GM12878 (cell line): ENCODE data around the gene SYT1. TPM values are rescaled to one million over a fixed set of nuclear protein-coding genes. Genes with fewer than 3 reads are reported as not detected.

Source experiments
- ATAC-seq: fragments of 200-7000 bp; cut with Tn5 transposase; 3 replicates; pipeline ENCODE4 v1.9.1; 2020; ENCODE audit warnings: mild to moderate bottlenecking, moderate library complexity
- BruUV-seq: library from RNA; stranded (reverse); fragments of 400-500 nt; replicated peaks from 2 replicates; lab custom pipeline; 2021; lab: Mats Ljungman, UMichigan
- CTCF ChIA-PET: fragments of 300-600 bp; sonication (Branson Sonifier 250); formaldehyde crosslinking; extraction: SDS; loops from one replicate; lab custom pipeline; 2021; ENCODE audit warnings: inconsistent platforms; lab: Yijun Ruan, JAX
- POLR2A ChIA-PET: fragments of 350-600 bp; formaldehyde crosslinking; extraction: SDS; loops from one replicate; lab custom pipeline; 2021; ENCODE audit warnings: inconsistent platforms; lab: Charles Lee
- RAD21 ChIA-PET: fragments of 300-600 bp; sonication (Branson Sonifier 250); formaldehyde crosslinking; loops from one replicate; lab custom pipeline; 2023; ENCODE audit warnings: antibody characterized with exemption; ENCODE audit not compliant: unreplicated experiment; lab: Charles Lee
- SMC1A ChIA-PET: fragments of 300-600 bp; sonication (Branson Sonifier 250); formaldehyde crosslinking; loops from one replicate; lab custom pipeline; 2023; ENCODE audit not compliant: unreplicated experiment, uncharacterized antibody; lab: Charles Lee
- DNase-seq: peaks from one replicate; pipeline ENCODE4 v3.0.0-alpha.2; 2011; ENCODE audit warnings: low read depth, low spot score
- FAIRE-seq: peaks from 3 replicates; lab custom pipeline; 2011; peaks lifted over from hg19 to GRCh38; lab: Jason Lieb, UNC
- H2AFZ ChIP-seq: 2 replicates; pipeline ENCODE4 v1.6.0; 2011; ENCODE audit warnings: low read depth, low read length, control low read depth; ENCODE audit not compliant: control insufficient read depth
- H3K27ac ChIP-seq: 2 replicates; pipeline ENCODE4 v1.5.1; 2011; ENCODE audit warnings: control low read depth; ENCODE audit not compliant: control insufficient read depth, insufficient read depth
- H3K27me3 ChIP-seq, 2 experiments: replicated peaks in 1 of 2; 2 replicates each; pipeline versions ENCODE4 v1.6.0 to v1.6.1; 2011; ENCODE audit warnings: low read length in 1 of 2; ENCODE audit not compliant: control insufficient read depth in 2 of 2, insufficient read depth in 2 of 2
- H3K36me3 ChIP-seq, 2 experiments: 2 replicates each; pipeline ENCODE4 v1.5.1; 2011; ENCODE audit warnings: low read length in 1 of 2; ENCODE audit not compliant: control insufficient read depth in 2 of 2, insufficient read depth in 2 of 2
- H3K4me1 ChIP-seq: 2 replicates; pipeline ENCODE4 v1.6.1; 2011; ENCODE audit warnings: mild to moderate bottlenecking, low read length, moderate library complexity, mixed read lengths; ENCODE audit not compliant: control insufficient read depth, insufficient read depth
- H3K4me2 ChIP-seq: 2 replicates; pipeline ENCODE4 v1.6.0; 2011; ENCODE audit warnings: control low read depth; ENCODE audit not compliant: control insufficient read depth, insufficient read depth
- H3K4me3 ChIP-seq: fragments of 200-600 bp; sonication (generic); 2 replicates; pipeline ENCODE4 v1.5.1; 2016
- H3K79me2 ChIP-seq: 2 replicates; pipeline ENCODE4 v1.6.0; 2011; ENCODE audit warnings: low read length; ENCODE audit not compliant: control insufficient read depth, insufficient read depth
- H3K9ac ChIP-seq: 2 replicates; pipeline ENCODE4 v1.8.0; 2011; ENCODE audit warnings: low read length, control low read depth, mixed read lengths; ENCODE audit not compliant: control insufficient read depth, insufficient read depth
- H3K9me3 ChIP-seq: replicated peaks from 3 replicates; pipeline ENCODE4 v1.5.1; 2011; ENCODE audit warnings: mild to moderate bottlenecking, low read length; ENCODE audit not compliant: control insufficient read depth, insufficient read depth
- H4K20me1 ChIP-seq: 2 replicates; pipeline ENCODE4 v1.6.0; 2011; ENCODE audit not compliant: control insufficient read depth, insufficient read depth
- BCL11A ChIP-seq: IDR thresholded peaks from 2 replicates; pipeline ENCODE4 v1.6.1; 2011; ENCODE audit warnings: low read depth, low read length
- BMI1 ChIP-seq: fragments of 450-650 bp; IDR thresholded peaks from 2 replicates; pipeline ENCODE4 v1.6.1; 2016; ENCODE audit warnings: mild to moderate bottlenecking, moderate library complexity, borderline replicate concordance
- CBFB ChIP-seq: IDR thresholded peaks from 2 replicates; pipeline ENCODE4 v1.6.1; 2016; ENCODE audit warnings: antibody characterized with exemption, low read depth
- CBX5 ChIP-seq: sonication (generic); IDR thresholded peaks from 2 replicates; pipeline ENCODE4 v1.6.1; 2016; ENCODE audit warnings: low read depth, moderate library complexity, mild to moderate bottlenecking, inconsistent platforms
- JUND ChIP-seq: IDR thresholded peaks from 2 replicates; pipeline ENCODE4 v1.6.1; 2012; ENCODE audit warnings: low read depth, mild to moderate bottlenecking, low read length, improper control_type of control experiment, moderate library complexity
- KLF5 ChIP-seq: fragments of 450-650 bp; IDR thresholded peaks from 2 replicates; pipeline ENCODE4 v1.6.1; 2014; ENCODE audit warnings: mild to moderate bottlenecking; ENCODE audit not compliant: partially characterized antibody
- ZNF622 ChIP-seq: fragments of 450-650 bp; IDR thresholded peaks from 2 replicates; pipeline ENCODE4 v1.6.1; 2017; ENCODE audit warnings: mild to moderate bottlenecking, inconsistent platforms
- WGBS: methylation state at CpG from one replicate; pipeline ENCODE4 v1.1.6; 2016; ENCODE audit warnings: low lambda C conversion rate; ENCODE audit not compliant: insufficient replicate concordance, insufficient coverage; ENCODE audit errors: missing lambda C conversion rate; 5-methylcytosine and 5-hydroxymethylcytosine counted together
- in situ Hi-C: fragments of 300-500 bp; cut with MboI; formaldehyde crosslinking; loops from 9 replicates; pipeline ENCODE4 v1.14.3; 2018; ENCODE audit warnings: mixed read lengths
- intact Hi-C: fragments of 100-400 bp; cut with micrococcal nuclease; formaldehyde crosslinking; loops from one replicate; pipeline ENCODE4 v1.14.2; 2022; ENCODE audit not compliant: unreplicated experiment
- polyA plus RNA-seq, 11 experiments: library from polyadenylated mRNA; depleted of rRNA in 4 of 11; unstranded in 6 of 11; stranded (reverse) in 5 of 11; fragments of >200 nt; fragmentation: Nextera tagmentation in 4 of 11; fragmentation: Illumina TruSeq in 1 of 11; extraction: Ambion mirVana in 4 of 11; extraction: Trizol in 1 of 11; gene quantifications; 1 replicate in 1 of 11; 2 replicates in 10 of 11; pipeline versions ENCODE4 v1.2.1 to v1.2.3, GENCODE V29; 2011 to 2016; ENCODE audit warnings: inconsistent platforms in 2 of 11, missing spikeins in 2 of 11, low read depth in 1 of 11
- total RNA-seq, 4 experiments: library from RNA; depleted of rRNA in 3 of 4; stranded (reverse); fragments of >200 nt in 3 of 4; fragmentation: Illumina TruSeq in 1 of 4; extraction: Trizol in 1 of 4; gene quantifications; 2 replicates each; pipeline versions ENCODE4 v1.2.1 to v1.2.3, GENCODE V29; 2013 to 2021
- TF ChIP-seq, protein P1 (sequence below): IDR thresholded peaks from 2 replicates; pipeline ENCODE4 v1.6.1; 2012; ENCODE audit warnings: improper control_type of control experiment, low read depth, low read length; ENCODE audit not compliant: insufficient replicate concordance
- TF ChIP-seq, protein P2 (sequence below): IDR thresholded peaks from 2 replicates; pipeline ENCODE4 v1.6.1; 2012; ENCODE audit warnings: low read length, inconsistent platforms
- TF ChIP-seq, protein P3 (sequence below): IDR thresholded peaks from 2 replicates; pipeline ENCODE4 v1.6.1; 2011; ENCODE audit warnings: low read depth, low read length, improper control_type of control experiment, borderline replicate concordance
- TF ChIP-seq, protein P4 (sequence below): fragments of 450-650 bp; IDR thresholded peaks from 2 replicates; pipeline ENCODE4 v1.6.1; 2017; ENCODE audit warnings: mild to moderate bottlenecking, moderate library complexity

SYT1 gene
- total and polyA plus RNA-seq, 10 of the 15 experiments (the other 5 are each of a cell fraction or from before 2014, with no cell fraction given) = 0.10 to 0.28 TPM; not detected in 8

DNA sequence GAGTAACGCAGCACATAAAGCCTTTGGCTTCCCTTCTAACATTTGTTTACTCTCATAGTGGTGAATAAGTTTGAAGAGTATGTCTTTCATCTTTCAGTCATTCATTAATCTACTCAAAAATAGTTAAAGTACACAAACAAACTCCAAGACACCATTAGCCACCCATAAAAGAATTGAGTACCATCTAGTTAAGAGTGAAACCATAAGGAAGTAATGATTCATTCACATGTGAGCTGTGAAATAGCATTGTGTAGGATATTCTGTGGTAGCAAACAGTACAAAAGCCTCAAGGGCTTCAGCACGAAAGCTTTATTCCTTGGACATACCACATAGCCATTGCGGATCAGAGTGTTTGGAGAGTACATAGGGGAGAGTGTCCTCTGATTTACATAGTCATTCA is 13.9 kb downstream of the SYT1 start (continued):
- TF ChIP-seq, protein P1, sequence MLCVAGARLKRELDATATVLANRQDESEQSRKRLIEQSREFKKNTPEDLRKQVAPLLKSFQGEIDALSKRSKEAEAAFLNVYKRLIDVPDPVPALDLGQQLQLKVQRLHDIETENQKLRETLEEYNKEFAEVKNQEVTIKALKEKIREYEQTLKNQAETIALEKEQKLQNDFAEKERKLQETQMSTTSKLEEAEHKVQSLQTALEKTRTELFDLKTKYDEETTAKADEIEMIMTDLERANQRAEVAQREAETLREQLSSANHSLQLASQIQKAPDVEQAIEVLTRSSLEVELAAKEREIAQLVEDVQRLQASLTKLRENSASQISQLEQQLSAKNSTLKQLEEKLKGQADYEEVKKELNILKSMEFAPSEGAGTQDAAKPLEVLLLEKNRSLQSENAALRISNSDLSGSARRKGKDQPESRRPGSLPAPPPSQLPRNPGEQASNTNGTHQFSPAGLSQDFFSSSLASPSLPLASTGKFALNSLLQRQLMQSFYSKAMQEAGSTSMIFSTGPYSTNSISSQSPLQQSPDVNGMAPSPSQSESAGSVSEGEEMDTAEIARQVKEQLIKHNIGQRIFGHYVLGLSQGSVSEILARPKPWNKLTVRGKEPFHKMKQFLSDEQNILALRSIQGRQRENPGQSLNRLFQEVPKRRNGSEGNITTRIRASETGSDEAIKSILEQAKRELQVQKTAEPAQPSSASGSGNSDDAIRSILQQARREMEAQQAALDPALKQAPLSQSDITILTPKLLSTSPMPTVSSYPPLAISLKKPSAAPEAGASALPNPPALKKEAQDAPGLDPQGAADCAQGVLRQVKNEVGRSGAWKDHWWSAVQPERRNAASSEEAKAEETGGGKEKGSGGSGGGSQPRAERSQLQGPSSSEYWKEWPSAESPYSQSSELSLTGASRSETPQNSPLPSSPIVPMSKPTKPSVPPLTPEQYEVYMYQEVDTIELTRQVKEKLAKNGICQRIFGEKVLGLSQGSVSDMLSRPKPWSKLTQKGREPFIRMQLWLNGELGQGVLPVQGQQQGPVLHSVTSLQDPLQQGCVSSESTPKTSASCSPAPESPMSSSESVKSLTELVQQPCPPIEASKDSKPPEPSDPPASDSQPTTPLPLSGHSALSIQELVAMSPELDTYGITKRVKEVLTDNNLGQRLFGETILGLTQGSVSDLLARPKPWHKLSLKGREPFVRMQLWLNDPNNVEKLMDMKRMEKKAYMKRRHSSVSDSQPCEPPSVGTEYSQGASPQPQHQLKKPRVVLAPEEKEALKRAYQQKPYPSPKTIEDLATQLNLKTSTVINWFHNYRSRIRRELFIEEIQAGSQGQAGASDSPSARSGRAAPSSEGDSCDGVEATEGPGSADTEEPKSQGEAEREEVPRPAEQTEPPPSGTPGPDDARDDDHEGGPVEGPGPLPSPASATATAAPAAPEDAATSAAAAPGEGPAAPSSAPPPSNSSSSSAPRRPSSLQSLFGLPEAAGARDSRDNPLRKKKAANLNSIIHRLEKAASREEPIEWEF = no peak
- no peak for TF ChIP-seq JUND

DNA sequence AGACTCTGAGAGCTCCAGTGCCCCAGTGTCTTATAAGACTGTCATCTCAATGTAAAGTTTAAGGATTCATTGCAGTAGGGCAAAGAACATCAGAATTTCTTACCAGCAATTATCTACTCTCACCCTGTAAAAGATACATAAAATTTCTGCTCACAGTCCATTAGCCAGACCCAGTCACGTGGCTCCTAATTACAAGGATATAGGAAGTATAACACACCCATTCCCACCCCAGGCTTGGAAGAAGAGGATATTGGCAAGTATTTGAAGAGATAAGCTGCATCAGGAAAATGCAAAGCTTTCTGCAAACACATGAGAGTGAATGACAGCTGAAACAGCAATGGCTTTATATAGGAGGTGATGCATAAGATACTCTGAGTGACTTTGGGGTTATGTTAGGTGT is 14.3 kb downstream of the SYT1 start:
- ChIA-PET CTCF (no interaction called here), SMC1A (no interaction called here), RAD21 (no interaction called here), POLR2A (no interaction called here)
- BruUV-seq = no TSS peak
- H3K4me3 ChIP-seq = no peak overlapping the region
- in situ Hi-C loops = no loop called here
- H3K79me2 ChIP-seq = no peaks in the 10 kb centered on the region
- H3K27ac ChIP-seq = no peak overlapping the region
- H3K9ac ChIP-seq = no peak overlapping the region
- H3K4me2 ChIP-seq = no peak overlapping the region
- H2AFZ ChIP-seq = no peak overlapping the region
- no peaks in the 10 kb centered on the region for H3K9me3 ChIP-seq
- intact Hi-C loops = no loop called here
- DNase-seq (no peak), ATAC-seq (no peak), FAIRE-seq (no peak)
- H3K4me1 ChIP-seq = no peaks in the 10 kb centered on the region
- H3K36me3 ChIP-seq = no peaks in the 10 kb centered on the region
- 18% methylated on average over 1 of the region's 1 CpG for WGBS
- no peaks in the 10 kb centered on the region for H4K20me1 ChIP-seq
- no peaks in the 10 kb centered on the region for H3K27me3 ChIP-seq
- TF ChIP-seq BCL11A (no peak), BMI1 (no peak), CBX5 (no peak), KLF5 (no peak), CBFB (no peak), ZNF622 (no peak)
- TF ChIP-seq, protein P2, sequence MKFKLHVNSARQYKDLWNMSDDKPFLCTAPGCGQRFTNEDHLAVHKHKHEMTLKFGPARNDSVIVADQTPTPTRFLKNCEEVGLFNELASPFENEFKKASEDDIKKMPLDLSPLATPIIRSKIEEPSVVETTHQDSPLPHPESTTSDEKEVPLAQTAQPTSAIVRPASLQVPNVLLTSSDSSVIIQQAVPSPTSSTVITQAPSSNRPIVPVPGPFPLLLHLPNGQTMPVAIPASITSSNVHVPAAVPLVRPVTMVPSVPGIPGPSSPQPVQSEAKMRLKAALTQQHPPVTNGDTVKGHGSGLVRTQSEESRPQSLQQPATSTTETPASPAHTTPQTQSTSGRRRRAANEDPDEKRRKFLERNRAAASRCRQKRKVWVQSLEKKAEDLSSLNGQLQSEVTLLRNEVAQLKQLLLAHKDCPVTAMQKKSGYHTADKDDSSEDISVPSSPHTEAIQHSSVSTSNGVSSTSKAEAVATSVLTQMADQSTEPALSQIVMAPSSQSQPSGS = no peak
- TF ChIP-seq, protein P3, sequence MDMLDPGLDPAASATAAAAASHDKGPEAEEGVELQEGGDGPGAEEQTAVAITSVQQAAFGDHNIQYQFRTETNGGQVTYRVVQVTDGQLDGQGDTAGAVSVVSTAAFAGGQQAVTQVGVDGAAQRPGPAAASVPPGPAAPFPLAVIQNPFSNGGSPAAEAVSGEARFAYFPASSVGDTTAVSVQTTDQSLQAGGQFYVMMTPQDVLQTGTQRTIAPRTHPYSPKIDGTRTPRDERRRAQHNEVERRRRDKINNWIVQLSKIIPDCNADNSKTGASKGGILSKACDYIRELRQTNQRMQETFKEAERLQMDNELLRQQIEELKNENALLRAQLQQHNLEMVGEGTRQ = no peak
- TF ChIP-seq, protein P4, sequence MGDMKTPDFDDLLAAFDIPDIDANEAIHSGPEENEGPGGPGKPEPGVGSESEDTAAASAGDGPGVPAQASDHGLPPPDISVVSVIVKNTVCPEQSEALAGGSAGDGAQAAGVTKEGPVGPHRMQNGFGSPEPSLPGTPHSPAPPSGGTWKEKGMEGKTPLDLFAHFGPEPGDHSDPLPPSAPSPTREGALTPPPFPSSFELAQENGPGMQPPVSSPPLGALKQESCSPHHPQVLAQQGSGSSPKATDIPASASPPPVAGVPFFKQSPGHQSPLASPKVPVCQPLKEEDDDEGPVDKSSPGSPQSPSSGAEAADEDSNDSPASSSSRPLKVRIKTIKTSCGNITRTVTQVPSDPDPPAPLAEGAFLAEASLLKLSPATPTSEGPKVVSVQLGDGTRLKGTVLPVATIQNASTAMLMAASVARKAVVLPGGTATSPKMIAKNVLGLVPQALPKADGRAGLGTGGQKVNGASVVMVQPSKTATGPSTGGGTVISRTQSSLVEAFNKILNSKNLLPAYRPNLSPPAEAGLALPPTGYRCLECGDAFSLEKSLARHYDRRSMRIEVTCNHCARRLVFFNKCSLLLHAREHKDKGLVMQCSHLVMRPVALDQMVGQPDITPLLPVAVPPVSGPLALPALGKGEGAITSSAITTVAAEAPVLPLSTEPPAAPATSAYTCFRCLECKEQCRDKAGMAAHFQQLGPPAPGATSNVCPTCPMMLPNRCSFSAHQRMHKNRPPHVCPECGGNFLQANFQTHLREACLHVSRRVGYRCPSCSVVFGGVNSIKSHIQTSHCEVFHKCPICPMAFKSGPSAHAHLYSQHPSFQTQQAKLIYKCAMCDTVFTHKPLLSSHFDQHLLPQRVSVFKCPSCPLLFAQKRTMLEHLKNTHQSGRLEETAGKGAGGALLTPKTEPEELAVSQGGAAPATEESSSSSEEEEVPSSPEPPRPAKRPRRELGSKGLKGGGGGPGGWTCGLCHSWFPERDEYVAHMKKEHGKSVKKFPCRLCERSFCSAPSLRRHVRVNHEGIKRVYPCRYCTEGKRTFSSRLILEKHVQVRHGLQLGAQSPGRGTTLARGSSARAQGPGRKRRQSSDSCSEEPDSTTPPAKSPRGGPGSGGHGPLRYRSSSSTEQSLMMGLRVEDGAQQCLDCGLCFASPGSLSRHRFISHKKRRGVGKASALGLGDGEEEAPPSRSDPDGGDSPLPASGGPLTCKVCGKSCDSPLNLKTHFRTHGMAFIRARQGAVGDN = no peak
